HepG2 (cell line): ENCODE measurements around the gene HBD. TPM values are rescaled to one million over a fixed set of nuclear protein-coding genes. Genes with fewer than 3 reads are reported as not detected.

Source experiments
- BRD4 ChIP-seq: sonication (generic); formaldehyde crosslinking; IDR thresholded peaks from 2 replicates; pipeline ENCODE4 v1.4.0; 2020; ENCODE audit warnings: missing genetic modification reagents
- CEBPZ ChIP-seq: IDR thresholded peaks from 2 replicates; pipeline ENCODE4 v1.6.1; 2012; ENCODE audit warnings: low read length, improper control_type of control experiment
- HMGXB4 ChIP-seq, 2 experiments: sonication (generic) in 1 of 2; formaldehyde crosslinking in 1 of 2; IDR thresholded peaks; 2 replicates each; pipeline versions ENCODE4 v1.4.0 to v1.6.1; 2018 to 2020; ENCODE audit warnings: missing genetic modification reagents in 2 of 2, borderline replicate concordance in 1 of 2, low read depth in 1 of 2, mild to moderate bottlenecking in 1 of 2, missing biosample characterization in 1 of 2
- MZF1 ChIP-seq: sonication (generic); formaldehyde crosslinking; IDR thresholded peaks from 2 replicates; pipeline ENCODE4 v1.8.1; 2023; ENCODE audit warnings: mild to moderate bottlenecking, missing genetic modification reagents, borderline replicate concordance
- ZBTB39 ChIP-seq: sonication (generic); formaldehyde crosslinking; IDR thresholded peaks from 2 replicates; pipeline ENCODE4 v1.5.0; 2020; ENCODE audit warnings: missing genetic modification reagents
- ZNF124 ChIP-seq: sonication (generic); formaldehyde crosslinking; IDR thresholded peaks from 2 replicates; pipeline ENCODE4 v1.4.0; 2020; ENCODE audit warnings: missing genetic modification reagents
- ZNF292 ChIP-seq: sonication (generic); formaldehyde crosslinking; IDR thresholded peaks from 2 replicates; pipeline ENCODE4 v1.8.1; 2022; ENCODE audit warnings: mild to moderate bottlenecking, low read depth, missing genetic modification reagents, borderline replicate concordance
- ZNF296 ChIP-seq: sonication (generic); formaldehyde crosslinking; conservative IDR thresholded peaks from 2 replicates; pipeline ENCODE4 v1.5.0; 2020; ENCODE audit warnings: mild to moderate bottlenecking, missing genetic modification reagents
- ZNF572 ChIP-seq: sonication (generic); formaldehyde crosslinking; IDR thresholded peaks from 2 replicates; pipeline ENCODE4 v1.5.1; 2020; ENCODE audit warnings: mild to moderate bottlenecking, missing genetic modification reagents
- ZSCAN29 ChIP-seq: sonication (generic); formaldehyde crosslinking; conservative IDR thresholded peaks from 2 replicates; pipeline ENCODE4 v1.4.0; 2020; ENCODE audit warnings: mild to moderate bottlenecking, missing genetic modification reagents
- polyA plus RNA-seq, 8 experiments: library from polyadenylated mRNA; depleted of rRNA in 3 of 8; stranded (reverse) in 7 of 8; unstranded in 1 of 8; fragments of >200 nt; fragmentation: Illumina TruSeq in 4 of 8; extraction: Trizol in 4 of 8; gene quantifications; 2 replicates each; pipeline versions ENCODE4 v1.2.1 to v1.2.3, GENCODE V29; 2011 to 2016; ENCODE audit warnings: low read depth in 4 of 8, missing spikeins in 1 of 8, mixed read lengths in 1 of 8; ENCODE audit not compliant: insufficient read depth in 1 of 8
- total RNA-seq, 5 experiments: library from RNA; depleted of rRNA; stranded (reverse); fragments of >200 nt; fragmentation: Illumina TruSeq; extraction: Trizol; gene quantifications; 2 replicates each; pipeline ENCODE4 v1.2.3, GENCODE V29; 2016; ENCODE audit warnings: low read depth in 1 of 5
- TF ChIP-seq, protein P1 (sequence below): sonication (generic); formaldehyde crosslinking; conservative IDR thresholded peaks from 2 replicates; pipeline ENCODE4 v1.4.0; 2020; ENCODE audit warnings: missing genetic modification reagents
- TF ChIP-seq, protein P2 (sequence below): IDR thresholded peaks from 2 replicates; pipeline ENCODE4 v1.6.1; 2016; ENCODE audit warnings: control low read depth

HBD gene
- total and polyA plus RNA-seq, 2 of the 13 experiments (the other 11 are each of a cell fraction or from before 2014, with no cell fraction given) = not detected

GRCh38 chr11:5274395-5274794, 40.1 kb upstream of the HBD start (continued):
- TF ChIP-seq, protein P1, sequence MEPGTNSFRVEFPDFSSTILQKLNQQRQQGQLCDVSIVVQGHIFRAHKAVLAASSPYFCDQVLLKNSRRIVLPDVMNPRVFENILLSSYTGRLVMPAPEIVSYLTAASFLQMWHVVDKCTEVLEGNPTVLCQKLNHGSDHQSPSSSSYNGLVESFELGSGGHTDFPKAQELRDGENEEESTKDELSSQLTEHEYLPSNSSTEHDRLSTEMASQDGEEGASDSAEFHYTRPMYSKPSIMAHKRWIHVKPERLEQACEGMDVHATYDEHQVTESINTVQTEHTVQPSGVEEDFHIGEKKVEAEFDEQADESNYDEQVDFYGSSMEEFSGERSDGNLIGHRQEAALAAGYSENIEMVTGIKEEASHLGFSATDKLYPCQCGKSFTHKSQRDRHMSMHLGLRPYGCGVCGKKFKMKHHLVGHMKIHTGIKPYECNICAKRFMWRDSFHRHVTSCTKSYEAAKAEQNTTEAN (CRISPR knock-in tag) = no peak
- TF ChIP-seq ZNF296 (CRISPR knock-in tag) (no peak), ZNF572 (CRISPR knock-in tag) (no peak), CEBPZ (no peak), HMGXB4 (CRISPR knock-in tag; IDR thresholded peaks at IDR 0.05; ENCODE audit: borderline replicate concordance in 1 of 2, low read depth in 1 of 2) (no peak), ZNF124 (CRISPR knock-in tag) (no peak), ZNF292 (CRISPR knock-in tag) (no peak), MZF1 (CRISPR knock-in tag) (no peak), ZSCAN29 (CRISPR knock-in tag) (no peak), BRD4 (CRISPR knock-in tag) (no peak), ZBTB39 (CRISPR knock-in tag) (no peak)
- TF ChIP-seq, protein P2, sequence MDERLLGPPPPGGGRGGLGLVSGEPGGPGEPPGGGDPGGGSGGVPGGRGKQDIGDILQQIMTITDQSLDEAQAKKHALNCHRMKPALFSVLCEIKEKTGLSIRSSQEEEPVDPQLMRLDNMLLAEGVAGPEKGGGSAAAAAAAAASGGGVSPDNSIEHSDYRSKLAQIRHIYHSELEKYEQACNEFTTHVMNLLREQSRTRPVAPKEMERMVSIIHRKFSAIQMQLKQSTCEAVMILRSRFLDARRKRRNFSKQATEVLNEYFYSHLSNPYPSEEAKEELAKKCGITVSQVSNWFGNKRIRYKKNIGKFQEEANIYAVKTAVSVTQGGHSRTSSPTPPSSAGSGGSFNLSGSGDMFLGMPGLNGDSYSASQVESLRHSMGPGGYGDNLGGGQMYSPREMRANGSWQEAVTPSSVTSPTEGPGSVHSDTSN (CRISPR knock-in tag) = no peak
